Suppressor macrophage treated with lipopolysaccharide for 4 hours (primary cell): ENCODE measurements around the gene SLIT3.
"Not testable (repeated sequence)": the region's sequence is repeated elsewhere in the genome, so short reads cannot be mapped to it uniquely, and the experiment has no call there.

Source experiments
- DNase-seq: peaks from one replicate; pipeline ENCODE4 v3.0.0-alpha.2; 2020

The SLIT3 gene

GRCh38 chr5:169132302-169132660 lies 168.7 kb downstream of the SLIT3 start:
- no peak for DNase-seq

GRCh38 chr5:169131616-169132301 lies 169.2 kb downstream of the SLIT3 start:
- DNase-seq = no peak

- no peak for DNase-seq
These were observed 172.3 kb downstream of the SLIT3 start for GRCh38 chr5:169128679-169129078.

DNA sequence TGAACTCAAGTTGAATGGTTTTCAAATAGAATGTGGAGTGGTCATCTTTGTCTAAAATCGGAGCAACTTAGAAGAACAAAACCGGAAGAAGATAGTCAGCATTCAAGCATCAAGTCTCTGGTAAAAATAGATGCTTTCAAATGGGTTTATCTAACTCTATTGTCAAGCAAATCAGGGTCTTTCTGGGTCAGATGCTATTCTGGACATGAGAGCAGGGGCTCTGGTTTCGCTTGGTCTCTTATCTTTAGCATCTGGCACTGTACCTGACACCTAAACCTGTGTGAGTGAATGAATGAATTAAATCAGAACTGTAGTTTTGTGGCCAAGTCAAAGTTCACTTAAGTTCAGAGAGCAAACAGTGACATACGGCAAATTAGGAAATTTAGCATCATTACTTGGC lies 173.5 kb downstream of the SLIT3 start:
- no peak for DNase-seq

- no peak for DNase-seq
These were observed 174.4 kb downstream of the SLIT3 start for GRCh38 chr5:169126481-169127021.

DNA sequence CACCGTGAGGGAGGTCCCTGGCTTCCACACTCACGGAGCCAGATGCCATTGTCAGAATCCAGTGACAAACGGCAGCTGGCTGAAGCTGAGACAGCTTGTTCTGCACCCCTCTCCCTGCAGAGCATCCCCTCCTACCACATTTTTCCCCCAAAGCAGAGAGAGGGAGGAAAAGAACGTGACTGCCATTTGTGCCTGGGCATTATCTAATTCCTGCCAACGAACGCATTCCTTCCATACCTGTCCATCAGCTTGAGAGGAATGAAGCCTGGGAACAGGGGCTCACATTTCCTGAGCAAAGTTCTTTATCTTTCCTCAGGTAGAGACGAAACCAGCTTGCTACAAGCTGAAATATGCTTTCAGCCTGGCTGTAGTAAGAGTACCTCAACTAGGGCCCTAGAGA lies 175.4 kb downstream of the SLIT3 start:
- no peak for DNase-seq

- DNase-seq = no peak
These were observed 178.0 kb downstream of the SLIT3 start for GRCh38 chr5:169122951-169123350.

DNA sequence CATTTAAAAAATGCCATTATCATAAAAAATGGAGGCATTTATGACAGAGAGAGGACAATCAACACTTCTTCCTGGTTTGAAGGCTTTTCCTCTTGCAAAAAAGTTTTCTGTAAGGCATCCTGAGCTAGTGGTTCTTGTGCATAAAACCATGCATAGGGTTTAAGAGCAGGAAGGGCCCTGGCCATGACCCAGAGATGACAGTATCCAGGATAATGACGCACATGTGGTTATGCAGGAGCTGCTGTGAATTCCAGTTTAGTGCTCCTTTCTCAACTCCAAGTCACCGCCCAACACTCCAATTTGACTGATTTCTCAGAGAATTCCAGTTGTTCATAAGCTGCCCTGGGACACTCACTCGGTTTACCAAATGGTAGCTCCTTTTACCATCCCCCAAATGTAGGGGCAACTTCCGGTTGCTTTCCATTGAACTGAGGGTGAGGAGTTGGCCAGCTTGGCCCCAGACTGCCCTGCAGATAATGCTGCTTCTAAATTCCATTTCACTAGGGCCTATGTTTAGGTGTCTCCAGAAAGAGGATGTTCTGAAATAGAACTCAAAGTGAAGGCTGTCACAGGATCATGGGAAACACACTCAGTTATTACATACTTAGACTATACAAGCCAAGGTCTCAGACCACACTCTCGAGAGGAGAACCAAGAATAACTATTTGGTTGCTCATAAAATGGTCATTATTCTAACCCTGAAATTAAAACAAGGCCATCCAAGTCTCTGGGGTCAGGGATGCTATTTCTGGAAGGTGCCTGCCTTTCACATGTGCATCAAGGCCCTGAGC lies 179.1 kb downstream of the SLIT3 start:
- DNase-seq = no peak

GRCh38 chr5:169119288-169120048 lies 181.5 kb downstream of the SLIT3 start:
- DNase-seq = no peak

DNA sequence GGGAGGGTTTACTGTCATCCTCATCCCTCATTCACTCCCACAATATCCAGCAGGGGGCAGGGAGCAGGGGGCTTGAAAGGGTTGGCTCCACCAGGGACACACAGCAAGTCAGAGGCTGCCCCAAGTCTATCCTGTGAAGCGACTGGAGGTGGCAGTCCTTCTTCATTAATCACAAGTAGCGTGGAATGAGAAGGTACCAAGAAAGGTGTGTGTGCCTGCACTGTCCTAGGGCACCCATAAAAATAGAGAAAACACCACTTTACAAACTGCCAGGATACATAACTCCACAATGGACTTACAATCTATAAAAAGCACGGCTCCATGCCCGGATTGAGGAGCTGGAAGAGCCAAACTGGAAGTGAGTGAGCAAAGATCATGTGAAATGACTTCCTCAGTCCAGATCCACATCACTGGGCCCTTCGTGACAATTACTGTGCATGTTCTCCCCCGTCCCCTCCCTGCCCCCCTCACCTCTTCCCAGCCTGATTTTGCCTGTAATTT lies 183.9 kb downstream of the SLIT3 start:
- no peak for DNase-seq

DNA sequence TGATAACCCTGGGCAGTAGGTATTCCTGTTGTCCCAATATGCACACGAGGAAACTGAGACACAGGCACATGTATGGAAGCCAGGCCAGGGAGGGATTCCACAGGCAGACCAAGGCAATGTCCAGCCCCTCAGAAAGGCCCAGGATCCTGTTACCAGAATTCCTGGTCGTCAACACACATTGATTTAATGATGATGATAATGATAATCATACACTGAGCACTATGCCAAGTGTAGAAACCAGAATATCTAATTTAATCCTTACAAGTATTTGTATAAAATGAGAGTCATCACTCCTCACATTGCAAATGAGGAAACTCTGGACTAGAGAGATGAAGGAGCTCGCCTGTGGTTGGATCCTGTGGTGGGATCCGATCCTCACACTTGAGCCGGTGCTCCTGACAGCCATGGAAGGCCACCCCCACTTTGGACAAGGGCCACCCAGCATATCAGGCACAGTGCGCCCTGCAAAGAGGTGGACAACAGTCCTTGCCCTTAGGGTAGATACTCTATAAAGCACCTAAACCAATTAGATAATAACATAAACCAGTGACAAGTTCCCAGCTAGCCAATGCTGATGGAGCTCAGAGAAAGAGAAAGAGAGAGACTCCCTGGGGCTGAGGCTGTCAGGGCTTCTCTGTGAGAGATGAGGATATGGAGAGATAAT lies 185.3 kb downstream of the SLIT3 start:
- no peak for DNase-seq

- no peak for DNase-seq
These were observed 186.4 kb downstream of the SLIT3 start for GRCh38 chr5:169114466-169115065.

- no peak for DNase-seq
These were observed 188.9 kb downstream of the SLIT3 start for GRCh38 chr5:169112016-169112415.

DNA sequence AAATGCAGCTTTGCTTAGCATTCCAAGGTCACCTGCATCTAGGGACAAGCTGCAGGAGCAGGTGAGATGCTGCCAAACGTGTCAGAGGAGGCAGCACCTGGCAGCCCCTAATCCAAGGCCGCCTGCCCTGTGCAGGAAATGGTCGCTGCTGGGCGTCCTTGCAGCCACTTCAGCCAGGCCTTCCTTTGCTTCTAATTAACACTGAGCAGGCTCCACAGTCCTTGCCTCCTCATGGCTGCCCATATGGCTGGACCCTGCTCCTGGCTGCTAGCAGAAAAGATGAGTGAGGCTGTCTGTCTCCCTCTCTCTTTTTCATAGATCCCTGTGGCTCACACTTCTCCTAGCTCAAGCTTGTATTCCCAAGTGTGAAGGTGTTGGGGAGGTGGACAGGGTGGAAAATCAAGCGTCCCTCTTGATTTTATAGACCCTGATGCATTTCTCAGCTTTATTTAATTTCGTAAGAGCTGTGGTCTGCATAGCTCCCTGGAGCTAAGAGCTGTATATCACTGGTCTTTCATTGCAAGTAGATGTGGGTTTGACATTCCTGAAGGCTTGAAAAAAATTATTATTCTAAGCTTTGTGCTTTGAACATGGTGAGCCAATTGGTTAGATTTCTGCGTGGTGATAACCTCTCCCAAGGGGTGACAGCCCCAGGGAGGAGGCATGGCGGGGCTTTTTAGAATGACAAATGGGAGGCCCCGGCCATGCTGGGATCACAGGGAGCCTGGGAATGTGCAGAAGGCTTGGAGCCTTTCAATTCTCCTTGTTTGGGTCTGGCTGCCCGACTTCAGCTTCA lies 193.8 kb downstream of the SLIT3 start:
- DNase-seq = no peak

GRCh38 chr5:169105582-169105981 lies 195.4 kb downstream of the SLIT3 start:
- not testable (repeated sequence) for DNase-seq

DNA sequence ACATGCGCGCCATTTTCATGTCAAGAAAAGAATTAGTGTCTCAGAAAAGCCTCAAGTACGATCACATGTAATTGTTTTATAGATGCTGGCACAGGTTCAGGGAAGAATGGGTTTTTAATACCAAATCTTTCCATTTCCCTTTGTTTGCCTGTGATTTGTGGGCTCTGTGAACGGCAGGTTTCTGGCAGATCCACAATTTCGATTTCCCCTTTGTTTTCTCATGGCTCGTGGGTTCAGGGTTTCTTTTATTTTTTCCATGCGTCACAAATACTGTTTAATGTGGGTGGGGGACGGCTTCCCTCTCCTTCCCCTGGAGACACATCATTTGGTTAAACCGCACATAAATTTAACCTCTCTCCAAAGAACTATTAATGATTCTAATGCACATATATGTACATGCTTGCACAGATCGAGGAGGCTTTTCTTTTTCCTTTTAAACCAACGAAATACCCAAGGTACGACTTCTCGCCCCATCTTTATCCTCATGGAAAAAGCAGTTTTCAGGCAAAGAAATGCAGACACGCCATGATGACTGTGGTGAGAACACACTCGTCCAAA lies 195.9 kb downstream of the SLIT3 start:
- DNase-seq = no peak

- no peak for DNase-seq
These were observed 197.3 kb downstream of the SLIT3 start for GRCh38 chr5:169103586-169104181.

GRCh38 chr5:169101966-169102365 lies 199.0 kb downstream of the SLIT3 start:
- DNase-seq = no peak

DNA sequence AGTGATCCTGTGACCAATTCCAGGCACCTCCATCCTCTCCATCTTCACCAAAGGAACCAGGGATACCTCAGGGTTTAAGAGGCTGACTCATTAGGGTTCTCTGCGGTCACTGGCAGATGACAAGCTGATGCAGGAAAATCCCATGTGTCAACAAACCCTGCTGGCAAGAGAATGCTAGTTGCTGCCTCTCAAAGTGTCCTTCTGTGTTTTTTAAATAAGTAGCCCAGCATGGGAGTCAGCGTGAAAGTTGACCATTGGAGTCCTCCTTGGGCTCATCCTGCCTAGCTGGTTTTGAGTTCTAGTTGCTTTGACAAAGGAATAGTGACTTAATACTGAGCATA lies 200.2 kb downstream of the SLIT3 start:
- no peak for DNase-seq

GRCh38 chr5:169099801-169100734 lies 200.9 kb downstream of the SLIT3 start:
- DNase-seq = no peak
